GM20431 (cell line): Measurements from ENCODE around the gene ZNF407.

ENCODE experiments used
- in situ Hi-C: fragments of 300-500 bp; cut with MseI, MboI; formaldehyde crosslinking; loops from one replicate; pipeline ENCODE4 v1.15.0; 2020; ENCODE audit warnings: low sequenced_read_pairs; ENCODE audit not compliant: unreplicated experiment

The ZNF407 gene

DNA sequence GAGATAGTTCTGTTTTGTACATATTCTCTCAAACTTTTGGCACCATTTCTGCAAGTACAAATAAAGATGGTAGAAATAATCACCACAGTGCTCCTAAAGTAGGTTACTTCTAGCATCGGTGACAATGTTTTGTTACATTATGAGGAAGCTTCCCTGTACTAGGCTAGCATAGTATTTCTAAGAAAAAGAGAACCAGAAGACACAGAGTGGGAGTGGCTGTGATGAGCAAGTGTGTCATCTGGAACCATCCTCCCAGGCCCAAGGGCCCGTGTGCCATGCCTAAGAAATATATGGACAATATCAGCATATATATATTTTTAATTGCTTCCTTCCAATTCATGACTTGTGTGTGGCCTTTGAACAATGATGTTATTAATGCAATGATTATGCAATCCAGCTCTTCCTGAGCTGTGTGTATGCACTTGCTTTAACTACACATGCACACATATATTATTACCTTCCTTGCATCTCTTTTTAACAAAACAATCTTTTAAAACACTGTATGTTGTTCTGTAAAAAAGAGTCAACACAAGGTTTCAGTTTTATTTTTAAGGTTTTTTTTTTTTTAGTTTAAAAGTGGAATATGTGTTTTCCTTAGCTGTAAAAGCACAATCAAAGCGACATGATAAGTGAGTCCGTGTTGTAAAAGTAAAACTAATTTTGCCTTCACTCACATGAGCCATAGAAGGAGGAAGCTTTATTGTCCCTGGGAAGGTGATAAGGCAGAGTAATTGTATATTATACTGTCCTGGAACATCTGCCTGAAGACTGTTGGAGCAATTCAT is 303.9 kb downstream of the ZNF407 start:
- in situ Hi-C loops = no loop called here

DNA sequence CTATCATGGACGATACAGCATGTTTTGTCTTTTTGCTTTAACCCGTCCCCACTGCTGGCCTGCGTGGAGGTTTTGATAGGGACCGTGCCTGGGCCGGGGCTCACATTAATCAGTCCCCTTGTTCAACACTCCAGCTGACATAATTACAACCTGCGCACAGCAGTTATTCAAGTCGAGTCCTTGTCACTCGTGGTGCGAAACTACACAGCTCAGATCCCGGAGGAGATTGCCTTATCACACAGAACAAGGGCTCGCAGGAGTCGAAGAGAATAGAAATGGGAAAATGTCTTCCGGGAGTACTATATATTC is 304.4 kb downstream of the ZNF407 start:
- in situ Hi-C loops = no loop called here

DNA sequence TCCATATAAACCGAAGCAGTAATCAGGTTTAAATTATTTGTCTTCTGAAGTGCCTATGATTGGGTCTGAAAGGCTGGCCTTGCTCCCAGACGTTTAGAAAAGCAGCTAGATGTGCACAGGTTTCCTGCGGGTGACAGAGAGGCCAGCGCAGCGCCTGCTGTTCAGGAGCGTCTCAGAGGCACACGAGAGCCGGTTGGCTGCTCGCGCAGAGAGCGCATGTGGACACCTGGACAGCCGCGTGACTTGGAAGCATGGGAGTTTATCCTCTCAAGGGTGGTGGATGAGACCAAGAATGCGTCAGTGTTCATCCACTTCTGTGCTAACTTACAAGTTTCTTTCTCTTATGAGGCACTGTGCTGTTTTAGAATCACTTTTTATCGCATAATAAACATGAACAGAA is 307.6 kb downstream of the ZNF407 start:
- in situ Hi-C loops = no loop called here

DNA sequence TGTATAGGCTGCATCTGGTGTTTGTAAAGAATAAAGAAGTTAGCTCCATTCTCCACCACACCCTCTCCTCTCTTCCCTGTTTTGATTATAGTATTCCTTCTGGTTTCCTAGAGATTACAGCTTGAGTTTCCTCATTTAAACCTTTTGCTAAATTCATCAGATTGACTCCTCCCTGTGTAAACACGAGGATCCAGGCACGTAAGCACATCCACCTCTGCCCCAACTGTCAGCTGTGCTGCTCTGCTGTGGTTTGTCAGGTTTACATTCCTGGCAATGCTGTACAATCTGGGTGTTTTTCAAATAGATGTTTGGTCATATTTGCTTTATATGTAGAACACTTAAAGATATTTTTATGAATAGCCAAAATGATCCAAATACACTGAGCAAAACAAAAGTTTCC is 308.5 kb downstream of the ZNF407 start:
- in situ Hi-C loops = no loop called here

DNA sequence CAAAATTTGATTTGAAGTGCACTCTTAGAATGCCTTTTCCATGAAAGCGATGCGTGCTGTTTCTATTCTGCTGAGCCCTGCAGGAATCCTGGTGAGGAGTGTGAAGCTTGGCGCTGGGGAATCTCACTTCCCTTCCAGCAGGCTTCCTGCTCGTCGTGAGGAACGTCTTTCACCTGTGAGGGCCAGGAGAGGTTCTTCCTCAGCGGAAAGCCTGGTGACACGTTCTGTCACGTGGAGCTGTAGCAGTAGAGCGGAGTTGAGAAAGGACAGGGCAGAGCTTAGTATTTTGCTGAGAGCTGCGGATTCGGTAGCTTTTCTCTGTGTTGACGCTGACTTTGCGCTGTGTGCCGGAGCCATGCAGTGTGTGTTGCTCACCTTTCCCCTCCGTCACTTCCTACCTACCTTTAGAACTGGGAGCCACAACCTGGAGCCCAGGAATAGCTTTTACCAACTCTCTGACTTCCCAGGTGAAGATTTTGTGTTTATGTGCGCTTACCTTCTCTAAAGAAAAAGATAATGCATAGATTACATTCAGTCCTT is 316.5 kb downstream of the ZNF407 start:
- in situ Hi-C loops = no loop called here

DNA sequence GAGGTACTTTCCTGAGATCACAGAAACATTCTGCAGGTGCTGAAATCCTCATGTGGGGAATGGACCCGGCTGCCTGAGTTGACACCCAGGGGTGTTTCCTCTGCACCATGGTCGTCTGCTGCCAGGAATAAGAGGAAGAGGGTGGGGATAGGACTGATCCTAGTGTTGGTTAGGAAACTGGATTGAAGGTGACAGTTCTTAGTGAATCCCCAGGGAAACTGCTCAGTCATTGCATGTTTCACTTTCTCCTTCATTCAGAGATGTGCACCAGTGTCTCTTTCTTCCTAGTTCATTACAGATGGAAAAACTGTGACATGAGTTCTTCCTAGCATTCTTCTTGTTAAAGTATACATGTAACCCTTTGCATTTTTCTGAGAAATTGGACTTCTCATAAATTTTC is 317.0 kb downstream of the ZNF407 start:
- in situ Hi-C loops = no loop called here

DNA sequence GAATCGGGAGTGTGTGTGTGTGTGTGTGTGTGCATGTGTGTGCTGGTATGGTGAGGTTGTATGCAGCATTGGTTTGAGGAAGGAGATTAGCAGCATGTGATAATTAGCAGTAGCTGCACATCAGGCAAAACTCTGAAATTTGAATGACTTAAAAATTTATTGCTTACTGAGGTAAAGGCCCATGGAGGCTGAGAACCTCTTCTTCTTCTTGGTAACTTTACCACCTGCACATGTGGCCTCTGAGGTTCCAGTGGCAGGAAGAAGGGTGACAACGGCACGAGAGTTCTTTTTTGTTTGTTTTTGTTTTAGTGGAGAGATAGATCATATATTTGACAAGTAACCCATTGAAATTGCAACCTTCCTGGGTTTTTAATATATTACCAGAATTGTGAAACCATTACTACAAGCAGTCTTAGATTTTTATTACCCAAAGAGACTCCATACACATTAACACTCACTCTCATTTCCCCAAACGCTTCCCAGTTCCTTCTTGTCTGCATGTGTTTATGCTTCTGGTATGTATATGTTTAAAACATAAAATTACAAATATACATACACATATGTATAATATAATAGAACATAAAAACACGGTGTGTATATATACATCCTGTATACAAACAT is 319.2 kb downstream of the ZNF407 start:
- in situ Hi-C loops = no loop called here

DNA sequence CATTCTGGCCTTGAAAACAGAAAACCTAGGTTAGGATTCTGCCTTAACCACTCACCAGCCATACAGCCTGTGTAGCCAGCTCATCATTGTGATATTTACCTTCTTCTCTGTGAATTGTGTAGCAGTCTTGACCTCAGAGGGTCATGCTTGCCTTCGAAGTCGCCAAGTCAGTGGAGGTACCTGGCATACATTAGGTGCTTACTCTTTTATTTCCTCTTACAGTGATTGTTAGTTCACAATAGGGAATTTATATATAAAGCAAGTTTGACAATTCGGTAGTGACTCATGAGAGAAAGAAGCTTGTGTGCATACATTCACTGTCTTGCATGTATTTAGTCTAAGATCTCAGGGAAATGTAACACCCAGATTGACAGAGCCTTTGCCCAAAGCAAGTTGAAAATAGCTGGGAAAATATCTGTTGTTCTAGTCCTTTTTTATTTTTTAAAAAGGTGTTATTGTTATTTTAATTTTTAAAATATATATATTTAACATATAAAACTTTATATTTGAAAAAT is 320.7 kb downstream of the ZNF407 start:
- in situ Hi-C loops = no loop called here

DNA sequence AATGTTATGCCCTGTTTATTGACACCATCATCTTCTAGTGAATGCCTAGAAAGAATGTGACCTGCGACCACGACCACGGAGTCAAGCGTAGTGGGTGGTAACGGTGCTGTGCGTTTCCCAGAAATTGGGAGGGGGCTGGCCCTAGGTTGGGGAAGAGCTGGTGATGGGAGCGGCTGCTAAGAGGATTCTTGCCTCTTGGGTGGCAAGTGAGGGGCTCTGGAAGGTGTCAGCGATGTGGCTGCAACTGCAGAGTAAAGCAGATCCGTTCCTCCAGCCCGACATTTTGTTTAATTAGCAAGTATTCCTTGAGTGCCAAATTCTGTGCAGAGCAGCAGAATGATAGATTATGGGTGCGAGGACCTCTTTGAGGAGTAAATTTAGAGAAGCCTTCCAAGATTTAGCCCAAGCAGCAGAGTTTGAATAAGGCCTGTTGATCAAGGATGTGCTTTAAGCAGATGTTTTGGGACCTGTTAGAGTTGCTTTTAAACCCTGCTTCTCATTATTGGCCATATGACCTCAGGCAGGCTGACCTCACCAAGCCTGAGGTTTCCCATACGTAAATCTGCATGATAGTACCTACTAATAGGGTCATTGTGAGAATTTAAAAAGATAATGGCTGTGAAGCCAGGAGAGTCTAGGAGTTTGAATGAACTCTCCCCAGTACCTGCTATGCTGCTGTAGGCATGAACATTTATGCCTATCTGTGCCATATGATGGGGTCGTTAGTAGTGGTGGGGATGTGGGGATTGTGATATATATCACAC is 323.6 kb downstream of the ZNF407 start:
- in situ Hi-C loops = no loop called here

DNA sequence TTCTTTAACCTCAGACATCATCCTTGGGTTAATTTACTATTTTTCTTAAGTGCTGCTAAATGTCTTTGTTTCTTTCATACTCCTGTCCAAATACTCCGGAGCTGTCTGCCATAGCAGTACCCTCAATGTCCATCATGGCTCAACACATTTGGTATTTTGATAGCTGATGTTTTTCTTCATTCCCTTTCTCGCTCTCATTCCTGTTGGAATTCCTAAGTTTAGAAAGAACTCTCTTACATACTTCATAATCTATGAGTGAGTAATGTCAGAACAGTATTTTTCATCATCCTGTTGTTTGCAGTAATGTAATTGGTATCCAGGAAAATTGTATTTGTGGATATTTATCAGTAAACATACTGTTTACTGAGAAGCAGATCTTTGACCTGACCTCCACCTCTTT is 328.4 kb downstream of the ZNF407 start:
- in situ Hi-C loops = no loop called here

DNA sequence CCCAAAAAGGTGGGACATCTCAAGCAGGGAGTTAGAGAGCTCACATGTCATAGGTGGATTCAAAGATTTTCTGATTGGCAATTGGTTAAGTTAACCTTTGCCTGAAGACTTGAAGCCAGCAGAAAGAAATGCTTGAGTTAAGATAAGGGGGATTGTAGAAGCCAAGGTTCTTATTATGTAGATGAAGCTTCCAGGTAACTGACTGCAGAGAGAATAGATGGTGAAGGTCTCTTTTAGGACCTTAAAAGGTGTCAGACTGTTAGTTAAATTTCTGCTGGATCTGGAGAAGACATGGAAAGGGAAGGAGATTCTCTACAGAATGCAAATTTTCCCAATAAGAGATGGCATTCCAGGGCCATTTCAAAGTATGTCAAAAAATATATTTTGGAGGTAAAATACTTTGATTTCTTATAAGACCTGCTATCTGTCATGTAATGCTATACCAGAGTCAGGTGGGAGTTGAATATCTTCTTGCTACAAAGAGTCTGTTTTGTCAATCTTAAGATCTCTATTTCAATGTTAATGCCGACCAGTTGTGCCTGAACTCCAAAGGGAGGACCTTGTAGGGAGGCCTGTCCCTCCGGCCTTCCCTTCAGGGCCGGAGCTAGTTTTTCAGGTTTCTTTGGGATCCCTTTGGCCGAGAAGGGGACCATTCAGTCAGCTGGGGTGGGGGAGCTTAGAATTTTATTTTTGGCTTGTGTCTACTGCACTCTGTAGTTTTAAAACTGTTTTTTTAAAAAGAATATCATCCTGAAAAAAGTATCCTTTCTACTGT is 330.7 kb downstream of the ZNF407 start:
- in situ Hi-C loops = no loop called here

DNA sequence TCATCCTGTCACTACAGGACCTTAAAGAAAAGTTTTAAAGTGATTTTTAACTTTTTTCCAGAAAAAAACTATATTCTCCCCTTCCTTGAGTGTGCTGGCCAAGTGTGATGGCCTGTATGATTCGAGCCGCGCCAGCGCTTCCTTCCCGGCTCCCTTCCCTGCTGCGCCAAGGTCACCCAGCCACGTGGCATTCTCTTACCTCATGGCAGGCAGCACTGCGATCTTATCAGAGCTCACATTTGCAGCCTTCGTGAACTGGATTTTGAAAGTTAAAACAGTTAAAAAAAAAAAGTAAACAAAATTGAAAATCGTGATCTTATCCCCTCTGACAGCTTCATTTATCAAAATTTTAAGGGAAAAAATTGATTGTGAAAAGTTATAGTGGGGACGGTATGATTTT is 331.4 kb downstream of the ZNF407 start:
- in situ Hi-C loops = no loop called here

DNA sequence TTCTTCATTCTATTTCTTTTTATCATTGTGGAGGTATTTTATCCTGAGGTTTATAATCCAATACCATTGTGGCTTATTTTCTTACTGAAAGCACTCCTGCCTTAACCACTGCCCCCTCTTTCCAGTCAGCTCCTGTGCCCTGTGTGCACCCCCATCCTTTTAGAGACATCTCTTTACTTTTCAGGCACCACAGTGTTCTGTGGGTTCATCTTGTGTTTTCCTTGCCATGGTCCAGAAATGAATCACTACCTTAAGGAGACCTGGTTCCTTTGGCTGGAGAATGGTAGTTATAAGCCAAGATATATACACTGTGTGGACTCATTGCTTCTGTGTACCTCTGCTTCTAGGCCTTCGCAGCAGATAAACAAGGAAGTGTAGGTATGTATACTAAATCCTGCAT is 332.9 kb downstream of the ZNF407 start:
- in situ Hi-C loops = no loop called here

DNA sequence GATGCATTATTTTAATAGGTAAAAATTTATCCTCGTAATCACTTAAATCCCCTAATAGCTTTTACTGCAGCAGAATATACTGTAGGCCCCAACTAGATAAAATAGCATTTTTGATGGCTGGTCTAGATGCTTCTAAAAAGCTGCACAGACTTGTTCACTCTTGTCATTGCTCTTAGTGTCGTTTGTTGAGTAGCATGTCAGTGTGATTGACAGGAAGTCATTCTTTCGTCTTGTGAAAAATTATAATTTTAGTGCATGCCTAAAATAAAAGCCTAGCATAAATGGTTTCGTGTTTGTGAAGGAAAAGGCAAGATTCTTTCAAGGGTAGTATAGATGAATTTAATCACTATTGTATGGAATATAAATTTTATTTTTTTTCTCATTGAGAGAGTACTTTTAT is 336.3 kb downstream of the ZNF407 start:
- in situ Hi-C loops = no loop called here

DNA sequence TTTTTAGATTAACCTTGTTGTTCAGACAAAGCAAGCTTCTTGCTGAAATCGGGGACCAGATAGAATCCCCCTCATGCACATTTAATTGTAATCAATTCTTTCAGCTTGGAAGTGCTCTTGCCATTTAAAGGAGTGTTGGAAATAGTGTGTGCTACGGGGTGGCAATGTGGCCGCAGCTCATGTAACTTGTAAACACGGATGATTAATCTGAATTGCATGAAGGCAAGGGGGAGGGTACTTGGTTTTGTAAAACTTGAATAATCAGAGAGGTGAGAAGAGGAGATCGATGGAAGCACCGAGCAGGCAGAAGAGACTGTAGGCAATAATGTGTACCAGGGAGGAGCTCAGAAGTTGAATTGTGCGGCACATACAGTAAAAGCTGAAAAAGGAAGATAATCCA is 337.8 kb downstream of the ZNF407 start:
- in situ Hi-C loops = no loop called here

DNA sequence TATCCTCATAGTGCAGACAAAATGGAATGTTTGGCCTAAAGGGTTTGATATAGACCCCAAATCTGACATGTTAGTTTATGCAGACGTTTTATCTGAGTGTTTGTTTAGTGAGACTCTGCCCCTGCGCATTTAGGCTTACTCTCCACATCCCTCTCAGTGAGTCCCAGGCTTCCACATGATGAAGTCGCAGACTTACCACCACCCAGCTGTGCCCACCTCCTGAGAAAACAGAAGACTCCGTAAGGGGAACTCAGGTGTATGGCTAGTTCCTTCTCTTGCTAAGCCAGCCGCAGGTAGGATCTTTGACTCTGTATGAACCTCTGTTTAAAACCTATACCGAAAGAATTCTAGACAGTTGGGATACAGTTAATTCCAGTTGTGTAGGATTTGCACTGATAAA is 338.7 kb downstream of the ZNF407 start:
- in situ Hi-C loops = no loop called here

DNA sequence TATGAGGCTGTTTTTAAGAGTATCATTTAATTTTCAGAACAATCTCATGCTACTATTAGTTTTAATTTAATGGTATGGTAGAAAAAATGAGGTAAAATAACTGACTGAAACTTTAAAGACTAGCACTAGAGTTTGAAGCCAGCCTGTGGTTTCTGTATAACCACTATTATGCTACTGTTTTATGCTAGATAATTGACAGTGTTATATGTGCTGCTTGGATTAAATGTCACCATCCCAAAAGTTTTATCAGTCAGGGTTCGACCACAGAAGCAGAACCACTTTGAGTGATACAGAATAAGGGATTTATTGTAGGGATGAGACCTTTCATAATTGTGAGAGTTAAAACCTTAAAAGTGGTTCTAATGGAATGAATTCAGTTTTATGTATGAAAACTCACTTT is 339.6 kb downstream of the ZNF407 start:
- in situ Hi-C loops = no loop called here

DNA sequence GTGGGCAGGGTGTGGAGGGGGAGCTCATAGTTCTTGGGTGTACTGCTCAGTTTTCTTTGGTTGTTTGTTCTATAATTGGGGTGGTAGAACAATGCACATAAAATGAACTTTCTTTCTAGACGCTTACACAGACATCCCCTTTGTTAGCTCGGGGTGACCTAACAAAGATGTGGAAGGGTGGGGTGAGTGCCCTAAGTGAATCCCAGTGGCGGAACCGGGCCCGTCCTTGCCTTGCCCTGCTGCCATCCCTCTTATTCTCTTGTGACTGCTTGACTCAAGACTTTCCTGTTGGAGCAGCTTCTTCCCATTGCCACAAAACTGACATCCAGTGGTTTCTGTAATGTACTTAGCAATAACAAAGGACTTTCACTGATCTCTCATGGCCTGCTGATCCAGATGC is 343.2 kb downstream of the ZNF407 start:
- in situ Hi-C loops = no loop called here

DNA sequence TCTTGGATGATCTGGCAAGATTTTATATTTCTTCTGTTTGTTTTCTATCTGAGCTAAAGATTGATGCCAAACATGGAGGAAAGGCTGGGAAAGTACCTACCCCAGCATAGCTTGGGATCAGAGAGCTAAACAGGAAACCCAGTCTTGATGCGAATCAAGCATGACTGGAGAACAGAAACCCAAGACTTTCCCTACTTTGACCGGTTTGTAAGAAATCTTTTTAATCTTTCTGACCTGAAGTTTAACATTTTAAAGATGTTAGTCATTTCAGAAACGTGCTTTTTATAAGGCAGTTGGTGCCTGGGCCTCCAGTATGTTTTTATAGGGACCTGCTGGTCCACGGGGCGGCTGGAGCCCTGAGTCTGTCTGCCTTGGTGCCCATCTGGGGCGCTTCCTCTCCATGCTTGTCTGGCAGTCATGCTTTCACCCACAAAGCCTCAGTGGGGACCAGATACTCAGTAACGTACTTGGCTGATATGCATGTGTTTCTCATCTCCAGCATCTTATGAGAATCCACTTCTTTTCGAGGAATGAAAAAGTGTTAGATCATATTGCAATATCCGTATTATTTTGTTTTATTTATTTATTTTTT is 344.7 kb downstream of the ZNF407 start:
- in situ Hi-C loops = no loop called here

DNA sequence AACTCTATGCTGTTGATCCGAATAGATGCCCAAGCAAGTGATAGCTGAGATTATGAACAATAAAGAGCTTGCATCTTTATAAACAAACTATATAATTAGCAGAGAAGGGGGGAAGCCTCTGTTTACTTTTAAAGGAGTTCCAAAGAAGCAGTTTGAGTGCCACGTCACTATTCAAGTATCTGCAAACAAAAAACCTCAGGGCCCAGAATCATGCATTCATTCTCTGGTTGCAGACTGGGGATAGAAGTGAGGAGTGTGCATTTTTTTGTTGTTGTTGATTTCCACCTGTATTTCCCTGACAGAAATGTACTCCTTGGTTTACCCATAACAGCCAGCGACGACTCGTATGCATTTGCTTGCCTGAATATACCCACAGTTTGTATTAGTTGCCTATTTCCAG is 347.0 kb downstream of the ZNF407 start:
- in situ Hi-C loops = no loop called here
